Activated B cell treated with CpG ODN at 0.5 μM for 24 hours (primary cell): ENCODE measurements around the gene SUN1. TPM values are rescaled to one million over a fixed set of nuclear protein-coding genes. Genes with fewer than 3 reads are reported as not detected.

Source experiments
- ATAC-seq: fragments of 200-7000 bp; cut with Tn5 transposase; one replicate; pipeline ENCODE4 v1.10.0; 2021; ENCODE audit warnings: low read depth, mild to moderate bottlenecking, moderate library complexity
- CTCF ChIA-PET: fragments of 350-600 bp; sonication (Branson Sonifier 250); formaldehyde crosslinking; loops from one replicate; lab custom pipeline; 2021; ENCODE audit warnings: antibody characterized with exemption; lab: Charles Lee
- POLR2A ChIA-PET: fragments of 350-600 bp; sonication (Branson Sonifier 250); formaldehyde crosslinking; loops from one replicate; lab custom pipeline; 2021; ENCODE audit warnings: antibody characterized with exemption; lab: Charles Lee
- DNase-seq: peaks from one replicate; pipeline ENCODE4 v3.0.0; 2022
- H3K27ac Mint-ChIP-seq: one replicate; pipeline ENCODE4 v1.8.0; 2020; ENCODE audit warnings: mixed read lengths
- H3K27me3 Mint-ChIP-seq: one replicate; pipeline ENCODE4 v1.8.0; 2021; ENCODE audit warnings: mixed read lengths
- H3K36me3 Mint-ChIP-seq: one replicate; pipeline ENCODE4 v1.8.0; 2021; ENCODE audit warnings: low read depth, mixed read lengths
- H3K4me1 Mint-ChIP-seq: one replicate; pipeline ENCODE4 v1.8.0; 2021; ENCODE audit warnings: mixed read lengths
- H3K4me3 Mint-ChIP-seq: one replicate; pipeline ENCODE4 v1.8.0; 2020; ENCODE audit warnings: mild to moderate bottlenecking, mixed read lengths
- H3K9me3 Mint-ChIP-seq: one replicate; pipeline ENCODE4 v1.8.0; 2020; ENCODE audit warnings: mixed read lengths
- CTCF ChIP-seq: fragments of 200-600 bp; IDR thresholded peaks from one replicate; pipeline ENCODE4 v1.8.0; 2022; ENCODE audit warnings: antibody characterized with exemption, mild to moderate bottlenecking
- intact Hi-C: fragments of 100-400 bp; cut with micrococcal nuclease; formaldehyde crosslinking; loops from one replicate; pipeline ENCODE4 v1.15.1; 2024
- total RNA-seq: library from RNA; stranded (reverse); gene quantifications from 2 replicates; pipeline ENCODE4 v1.2.3, GENCODE V29; 2022

Gene SUN1
- total RNA-seq, 1 donor from 2014 or later, result 119 TPM

- Mint-ChIP-seq H3K27me3 (no peaks in the 10 kb centered on the region), H3K4me3 (no peak overlapping the region), H3K9me3 (no peaks in the 10 kb centered on the region), H3K27ac (no peak overlapping the region), H3K36me3 (peaks cover 36% of the 10 kb centered on the region), H3K4me1 (peaks cover 8% of the 10 kb centered on the region)
- ATAC-seq, result no peak
- ChIA-PET POLR2A (interaction anchor here (0.6 kb wide), 1 partner anchor 1167 kb away, joined by 4 read pairs; no protein-coding TSS in a partner anchor), CTCF (no interaction called here)
- no peak for TF ChIP-seq CTCF
- intact Hi-C loops, result no loop called here
- DNase-seq, result no peak
These were observed 52.1 kb downstream of the SUN1 start for GRCh38 chr7:884191-885003.

GRCh38 chr7:885261-885892 lies 53.1 kb downstream of the SUN1 start:
- ATAC-seq, result no peak
- H3K36me3 Mint-ChIP-seq, result peaks cover 37% of the 10 kb centered on the region
- intact Hi-C loops, result no loop called here
- no peak for DNase-seq
- ChIA-PET CTCF (no interaction called here), POLR2A (no interaction called here)
- no peak overlapping the region for H3K27ac Mint-ChIP-seq
- no peak overlapping the region for H3K4me3 Mint-ChIP-seq
- no peak for TF ChIP-seq CTCF
- no peaks in the 10 kb centered on the region for H3K9me3 Mint-ChIP-seq
- H3K4me1 Mint-ChIP-seq, result peaks cover 6% of the 10 kb centered on the region
- H3K27me3 Mint-ChIP-seq, result no peaks in the 10 kb centered on the region

- H3K36me3 Mint-ChIP-seq, result peaks cover 43% of the 10 kb centered on the region
- no peak for TF ChIP-seq CTCF
- no peak for ATAC-seq
- H3K27ac Mint-ChIP-seq, result no peak overlapping the region
- no peaks in the 10 kb centered on the region for H3K27me3 Mint-ChIP-seq
- ChIA-PET CTCF (no interaction called here), POLR2A (no interaction called here)
- H3K4me1 Mint-ChIP-seq, result peaks cover 6% of the 10 kb centered on the region
- no peaks in the 10 kb centered on the region for H3K9me3 Mint-ChIP-seq
- no peak overlapping the region for H3K4me3 Mint-ChIP-seq
- DNase-seq, result no peak
- intact Hi-C loops, result no loop called here
These were observed 53.8 kb downstream of the SUN1 start for GRCh38 chr7:885893-886625.

GRCh38 chr7:886626-887487 lies 54.6 kb downstream of the SUN1 start:
- Mint-ChIP-seq H3K4me3 (no peak overlapping the region), H3K27me3 (no peaks in the 10 kb centered on the region), H3K4me1 (peaks cover 6% of the 10 kb centered on the region), H3K36me3 (peaks cover 50% of the 10 kb centered on the region), H3K27ac (no peak overlapping the region), H3K9me3 (no peaks in the 10 kb centered on the region)
- ChIA-PET POLR2A (no interaction called here), CTCF (no interaction called here)
- DNase-seq (no peak), ATAC-seq (no peak)
- TF ChIP-seq CTCF, result no peak
- intact Hi-C loops, result no loop called here
